Endodermal cell (in vitro differentiated cells): ENCODE measurements around the gene MACROD2. TPM values are rescaled to one million over a fixed set of nuclear protein-coding genes. Genes with fewer than 3 reads are reported as not detected.

Experiments
- DNase-seq: peaks from one replicate; pipeline ENCODE4 v3.0.0-alpha.2; 2017
- H3K27ac ChIP-seq: 2 replicates; pipeline ENCODE4 v1.5.1; 2013; ENCODE audit warnings: mild to moderate bottlenecking, low read depth, low read length, moderate library complexity
- H3K27me3 ChIP-seq: 2 replicates; pipeline ENCODE4 v1.6.1; 2013; ENCODE audit warnings: mild to moderate bottlenecking, low read length, moderate library complexity; ENCODE audit not compliant: insufficient read depth, control insufficient read depth, poor library complexity, severe bottlenecking
- H3K36me3 ChIP-seq: 2 replicates; pipeline ENCODE4 v1.7.0; 2013; ENCODE audit warnings: mild to moderate bottlenecking, low read length, moderate library complexity; ENCODE audit not compliant: control insufficient read depth, insufficient read depth
- H3K4me1 ChIP-seq: one replicate; pipeline ENCODE4 v1.7.0; 2013; ENCODE audit warnings: low read length; ENCODE audit not compliant: control insufficient read depth, insufficient read depth
- H3K4me3 ChIP-seq: 2 replicates; pipeline ENCODE4 v1.5.1; 2013; ENCODE audit warnings: mild to moderate bottlenecking, low read length, moderate library complexity
- H3K9ac ChIP-seq: 2 replicates; pipeline ENCODE4 v1.6.1; 2013; ENCODE audit warnings: mild to moderate bottlenecking, low read length, moderate library complexity; ENCODE audit not compliant: poor library complexity, severe bottlenecking; ENCODE audit errors: extremely low read depth
- H3K9me3 ChIP-seq: 2 replicates; pipeline ENCODE4 v1.6.1; 2013; ENCODE audit warnings: mild to moderate bottlenecking, low read length, moderate library complexity; ENCODE audit not compliant: control insufficient read depth
- H3K27ac Mint-ChIP-seq: 2 replicates; pipeline ENCODE4 v1.8.0; 2020; ENCODE audit warnings: mixed read lengths
- H3K27me3 Mint-ChIP-seq: 2 replicates; pipeline ENCODE4 v1.8.0; 2021; ENCODE audit warnings: mild to moderate bottlenecking, mixed read lengths; ENCODE audit not compliant: insufficient read depth
- H3K36me3 Mint-ChIP-seq: 2 replicates; pipeline ENCODE4 v1.8.0; 2020; ENCODE audit warnings: low read depth, mixed read lengths
- H3K4me1 Mint-ChIP-seq: 2 replicates; pipeline ENCODE4 v1.8.0; 2020; ENCODE audit warnings: mixed read lengths
- H3K4me3 Mint-ChIP-seq: 2 replicates; pipeline ENCODE4 v1.8.0; 2020; ENCODE audit warnings: mild to moderate bottlenecking, moderate library complexity, mixed read lengths
- H3K9me3 Mint-ChIP-seq: 2 replicates; pipeline ENCODE4 v1.8.0; 2020; ENCODE audit warnings: mild to moderate bottlenecking, mixed read lengths
- whole genome bisulfite sequencing, 2 experiments: methylation state at CpG; one replicate each; pipeline versions ENCODE4 v1.1.5 to v1.1.7; 2013; ENCODE audit warnings: missing lambda C conversion rate in 2 of 2, mixed read lengths in 1 of 2; ENCODE audit not compliant: insufficient coverage in 1 of 2, insufficient read length in 1 of 2; 5-methylcytosine and 5-hydroxymethylcytosine counted together
- total RNA-seq, 2 donors: library from RNA; stranded (reverse); fragmentation: NEBNext Ultra II Directional in 1 of 2; extraction: Animal tissue kit (Norgen Biotek cat#: 25700) in 1 of 2; gene quantifications; 2 replicates in 1 of 2; 3 replicates in 1 of 2; pipeline ENCODE4 v1.2.1, GENCODE V29; 2021
- TF ChIP-seq, protein P1 (sequence below): fragments of 200-600 bp; sonication (generic); conservative IDR thresholded peaks from 2 replicates; pipeline ENCODE4 v1.5.0; 2021; ENCODE audit warnings: antibody characterized with exemption, mild to moderate bottlenecking

MACROD2 gene
- total RNA-seq, 2 donors from 2014 or later: 2.3 to 4.8 TPM

GRCh38 chr20:14951707-14952418, 956.5 kb downstream of the MACROD2 start:
- peaks cover 54% of the 10 kb centered on the region for H3K4me1 Mint-ChIP-seq
- TF ChIP-seq, protein P1, sequence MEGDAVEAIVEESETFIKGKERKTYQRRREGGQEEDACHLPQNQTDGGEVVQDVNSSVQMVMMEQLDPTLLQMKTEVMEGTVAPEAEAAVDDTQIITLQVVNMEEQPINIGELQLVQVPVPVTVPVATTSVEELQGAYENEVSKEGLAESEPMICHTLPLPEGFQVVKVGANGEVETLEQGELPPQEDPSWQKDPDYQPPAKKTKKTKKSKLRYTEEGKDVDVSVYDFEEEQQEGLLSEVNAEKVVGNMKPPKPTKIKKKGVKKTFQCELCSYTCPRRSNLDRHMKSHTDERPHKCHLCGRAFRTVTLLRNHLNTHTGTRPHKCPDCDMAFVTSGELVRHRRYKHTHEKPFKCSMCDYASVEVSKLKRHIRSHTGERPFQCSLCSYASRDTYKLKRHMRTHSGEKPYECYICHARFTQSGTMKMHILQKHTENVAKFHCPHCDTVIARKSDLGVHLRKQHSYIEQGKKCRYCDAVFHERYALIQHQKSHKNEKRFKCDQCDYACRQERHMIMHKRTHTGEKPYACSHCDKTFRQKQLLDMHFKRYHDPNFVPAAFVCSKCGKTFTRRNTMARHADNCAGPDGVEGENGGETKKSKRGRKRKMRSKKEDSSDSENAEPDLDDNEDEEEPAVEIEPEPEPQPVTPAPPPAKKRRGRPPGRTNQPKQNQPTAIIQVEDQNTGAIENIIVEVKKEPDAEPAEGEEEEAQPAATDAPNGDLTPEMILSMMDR: no peak
- no peak overlapping the region for H3K4me3 Mint-ChIP-seq
- no peaks in the 10 kb centered on the region for H3K27me3 Mint-ChIP-seq
- H3K4me1 ChIP-seq: peaks cover 11% of the 10 kb centered on the region
- H3K36me3 ChIP-seq: no peaks in the 10 kb centered on the region
- no peaks in the 10 kb centered on the region for H3K27me3 ChIP-seq
- no peaks in the 10 kb centered on the region for H3K9me3 Mint-ChIP-seq
- H3K36me3 Mint-ChIP-seq: no peaks in the 10 kb centered on the region
- WGBS, 2 experiments: 93% methylated on average over 3 of the region's 3 CpGs
- H3K27ac Mint-ChIP-seq: no peak overlapping the region
- no peak overlapping the region for H3K9ac ChIP-seq
- no peaks in the 10 kb centered on the region for H3K9me3 ChIP-seq
- H3K27ac ChIP-seq: no peak overlapping the region
- H3K4me3 ChIP-seq: no peak overlapping the region
- no peak for DNase-seq

DNA sequence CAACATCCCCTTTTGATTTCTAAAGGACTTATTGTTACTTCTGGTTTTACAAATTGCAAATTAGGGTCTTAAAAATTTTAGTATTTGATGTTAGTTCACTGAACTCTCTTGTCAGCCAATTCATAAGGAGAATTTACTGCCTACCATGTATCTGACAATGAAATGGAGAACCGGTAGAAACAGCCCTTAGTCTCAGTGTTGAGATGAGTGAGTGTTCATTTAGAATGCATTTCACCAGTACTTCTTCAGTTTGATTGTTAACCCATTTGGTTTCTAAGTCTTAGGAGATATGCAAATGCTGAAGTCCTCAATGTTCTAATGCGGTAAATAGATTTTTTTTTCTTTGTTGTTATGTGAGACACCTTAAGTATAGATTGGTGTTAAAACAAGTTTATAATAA, 958.4 kb downstream of the MACROD2 start:
- Mint-ChIP-seq H3K27ac (no peak overlapping the region), H3K4me1 (peaks cover 38% of the 10 kb centered on the region), H3K9me3 (no peaks in the 10 kb centered on the region), H3K4me3 (no peak overlapping the region), H3K36me3 (no peaks in the 10 kb centered on the region), H3K27me3 (no peaks in the 10 kb centered on the region)
- Histone ChIP-seq H3K9ac (no peak overlapping the region), H3K4me1 (peaks cover 2% of the 10 kb centered on the region), H3K27ac (no peak overlapping the region), H3K27me3 (no peaks in the 10 kb centered on the region), H3K36me3 (no peaks in the 10 kb centered on the region), H3K4me3 (no peak overlapping the region), H3K9me3 (no peaks in the 10 kb centered on the region)
- 91 to 100% methylated on average over 1 to 2 of the region's 2 CpGs for WGBS, 2 experiments
- no peak for DNase-seq
- TF ChIP-seq, protein P1: no peak

DNA sequence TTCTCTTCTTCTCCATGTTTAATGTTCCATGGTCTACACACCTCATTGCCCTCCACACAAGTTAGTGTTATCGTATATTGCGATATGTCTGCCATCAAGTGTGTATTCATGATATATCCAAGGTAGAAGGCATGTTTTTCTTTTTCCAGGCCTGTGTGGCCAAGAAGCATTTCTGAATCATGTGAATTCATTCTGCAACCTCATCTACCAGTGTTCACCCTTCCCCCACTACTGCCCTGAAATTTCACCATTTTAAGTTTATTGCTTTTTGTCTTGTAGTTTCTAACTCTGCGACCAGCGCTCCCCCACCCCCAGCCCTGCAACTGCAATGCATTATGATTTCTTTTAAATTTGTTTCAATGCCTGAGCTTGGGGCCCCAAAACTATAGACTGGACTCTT, 960.1 kb downstream of the MACROD2 start:
- Mint-ChIP-seq H3K4me3 (no peak overlapping the region), H3K4me1 (peaks cover 31% of the 10 kb centered on the region), H3K9me3 (no peaks in the 10 kb centered on the region), H3K27me3 (no peaks in the 10 kb centered on the region), H3K36me3 (peaks cover 2% of the 10 kb centered on the region), H3K27ac (no peak overlapping the region)
- Histone ChIP-seq H3K4me1 (peaks cover 2% of the 10 kb centered on the region), H3K36me3 (no peaks in the 10 kb centered on the region), H3K27me3 (no peaks in the 10 kb centered on the region), H3K4me3 (no peak overlapping the region), H3K27ac (no peak overlapping the region), H3K9ac (no peak overlapping the region), H3K9me3 (no peaks in the 10 kb centered on the region)
- WGBS, 2 experiments: 93 to 96% methylated on average over 2 to 4 of the region's 4 CpGs
- TF ChIP-seq, protein P1: no peak
- DNase-seq: no peak
